Measurements from ENCODE around the gene ARNT2.

Gene ARNT2

DNA sequence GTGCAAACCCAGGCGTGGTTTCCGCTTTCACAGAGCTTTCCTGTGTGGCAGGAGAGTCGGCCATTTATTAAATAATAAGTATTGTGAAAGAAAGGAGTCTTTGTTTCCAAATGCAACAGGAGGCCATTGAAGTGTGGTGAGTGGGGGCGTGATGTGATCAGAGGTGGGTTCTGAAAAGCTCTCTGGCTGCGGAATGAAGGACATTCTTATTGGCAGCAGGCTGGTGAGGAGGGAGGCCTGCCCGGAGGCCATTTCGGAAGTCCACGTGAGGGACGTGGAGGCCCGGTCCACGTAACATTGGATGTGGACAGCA, 11.1 kb downstream of the ARNT2 start:
- ATAC-seq: no peak
- TF ChIP-seq ZNF8 (CRISPR knock-in tag; IDR thresholded peaks at IDR 0.05) (no peak), PPARA (CRISPR knock-in tag; IDR thresholded peaks at IDR 0.05; ENCODE audit: borderline replicate concordance) (no peak), SNAI2 (CRISPR knock-in tag; IDR thresholded peaks at IDR 0.05) (no peak), GLIS3 (CRISPR knock-in tag; IDR thresholded peaks at IDR 0.05) (no peak), RARB (CRISPR knock-in tag; IDR thresholded peaks at IDR 0.05) (no peak), ZFP3 (CRISPR knock-in tag; IDR thresholded peaks at IDR 0.05) (no peak), CSDC2 (CRISPR knock-in tag; IDR thresholded peaks at IDR 0.05) (no peak), PATZ1 (CRISPR knock-in tag; IDR thresholded peaks at IDR 0.05; ENCODE audit: borderline replicate concordance) (no peak), BACH2 (CRISPR knock-in tag; IDR thresholded peaks at IDR 0.05; ENCODE audit: borderline replicate concordance) (no peak), TCF4 (CRISPR knock-in tag; IDR thresholded peaks at IDR 0.05; ENCODE audit: borderline replicate concordance) (no peak), TOX (CRISPR knock-in tag; IDR thresholded peaks at IDR 0.05; ENCODE audit: borderline replicate concordance) (no peak), CSRNP3 (CRISPR knock-in tag; IDR thresholded peaks at IDR 0.05) (no peak), ZFP30 (CRISPR knock-in tag; IDR thresholded peaks at IDR 0.05) (no peak), ZC3H10 (CRISPR knock-in tag; IDR thresholded peaks at IDR 0.05) (no peak), ESRRG (CRISPR knock-in tag; IDR thresholded peaks at IDR 0.05) (no peak), ISL1 (CRISPR knock-in tag; IDR thresholded peaks at IDR 0.05) (no peak), OSR1 (CRISPR knock-in tag; IDR thresholded peaks at IDR 0.05) (no peak)

- ATAC-seq: no peak
- TF ChIP-seq SNAI2 (CRISPR knock-in tag; IDR thresholded peaks at IDR 0.05) (no peak), GLIS3 (CRISPR knock-in tag; IDR thresholded peaks at IDR 0.05) (no peak), ZFP3 (CRISPR knock-in tag; IDR thresholded peaks at IDR 0.05) (no peak), ZNF70 (CRISPR knock-in tag; IDR thresholded peaks at IDR 0.05) (no peak), OSR1 (CRISPR knock-in tag; IDR thresholded peaks at IDR 0.05) (no peak), ESRRG (CRISPR knock-in tag; IDR thresholded peaks at IDR 0.05) (no peak), PATZ1 (CRISPR knock-in tag; IDR thresholded peaks at IDR 0.05; ENCODE audit: borderline replicate concordance) (no peak), PPARA (CRISPR knock-in tag; IDR thresholded peaks at IDR 0.05; ENCODE audit: borderline replicate concordance) (no peak), ZNF8 (CRISPR knock-in tag; IDR thresholded peaks at IDR 0.05) (no peak), RARB (CRISPR knock-in tag; IDR thresholded peaks at IDR 0.05) (no peak), TCF4 (CRISPR knock-in tag; IDR thresholded peaks at IDR 0.05; ENCODE audit: borderline replicate concordance) (no peak), TSHZ2 (CRISPR knock-in tag; IDR thresholded peaks at IDR 0.05) (no peak), TOX (CRISPR knock-in tag; IDR thresholded peaks at IDR 0.05; ENCODE audit: borderline replicate concordance) (no peak), ZFP30 (CRISPR knock-in tag; IDR thresholded peaks at IDR 0.05) (no peak), ISL1 (CRISPR knock-in tag; IDR thresholded peaks at IDR 0.05) (no peak), CSDC2 (CRISPR knock-in tag; IDR thresholded peaks at IDR 0.05) (no peak), ARNTL (CRISPR knock-in tag; IDR thresholded peaks at IDR 0.05; ENCODE audit: borderline replicate concordance, low read depth) (no peak)
- TF ChIP-seq, protein P1, sequence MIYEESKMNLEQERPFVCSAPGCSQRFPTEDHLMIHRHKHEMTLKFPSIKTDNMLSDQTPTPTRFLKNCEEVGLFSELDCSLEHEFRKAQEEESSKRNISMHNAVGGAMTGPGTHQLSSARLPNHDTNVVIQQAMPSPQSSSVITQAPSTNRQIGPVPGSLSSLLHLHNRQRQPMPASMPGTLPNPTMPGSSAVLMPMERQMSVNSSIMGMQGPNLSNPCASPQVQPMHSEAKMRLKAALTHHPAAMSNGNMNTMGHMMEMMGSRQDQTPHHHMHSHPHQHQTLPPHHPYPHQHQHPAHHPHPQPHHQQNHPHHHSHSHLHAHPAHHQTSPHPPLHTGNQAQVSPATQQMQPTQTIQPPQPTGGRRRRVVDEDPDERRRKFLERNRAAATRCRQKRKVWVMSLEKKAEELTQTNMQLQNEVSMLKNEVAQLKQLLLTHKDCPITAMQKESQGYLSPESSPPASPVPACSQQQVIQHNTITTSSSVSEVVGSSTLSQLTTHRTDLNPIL (CRISPR knock-in tag; IDR thresholded peaks at IDR 0.05; ENCODE audit: low read depth): no peak
- TF ChIP-seq, protein P2, sequence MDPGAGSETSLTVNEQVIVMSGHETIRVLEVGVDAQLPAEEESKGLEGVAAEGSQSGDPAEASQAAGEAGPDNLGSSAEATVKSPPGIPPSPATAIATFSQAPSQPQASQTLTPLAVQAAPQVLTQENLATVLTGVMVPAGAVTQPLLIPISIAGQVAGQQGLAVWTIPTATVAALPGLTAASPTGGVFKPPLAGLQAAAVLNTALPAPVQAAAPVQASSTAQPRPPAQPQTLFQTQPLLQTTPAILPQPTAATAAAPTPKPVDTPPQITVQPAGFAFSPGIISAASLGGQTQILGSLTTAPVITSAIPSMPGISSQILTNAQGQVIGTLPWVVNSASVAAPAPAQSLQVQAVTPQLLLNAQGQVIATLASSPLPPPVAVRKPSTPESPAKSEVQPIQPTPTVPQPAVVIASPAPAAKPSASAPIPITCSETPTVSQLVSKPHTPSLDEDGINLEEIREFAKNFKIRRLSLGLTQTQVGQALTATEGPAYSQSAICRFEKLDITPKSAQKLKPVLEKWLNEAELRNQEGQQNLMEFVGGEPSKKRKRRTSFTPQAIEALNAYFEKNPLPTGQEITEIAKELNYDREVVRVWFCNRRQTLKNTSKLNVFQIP (CRISPR knock-in tag; IDR thresholded peaks at IDR 0.05; ENCODE audit: borderline replicate concordance, low read depth): no peak
These were observed 12.5 kb downstream of the ARNT2 start for GRCh38 chr15:80416702-80417101.
